ENCODE measurements around the gene CLASP2.
"Not testable (repeated sequence)": the region's sequence is repeated elsewhere in the genome, so short reads cannot be mapped to it uniquely, and the experiment has no call there.

CLASP2 gene

DNA sequence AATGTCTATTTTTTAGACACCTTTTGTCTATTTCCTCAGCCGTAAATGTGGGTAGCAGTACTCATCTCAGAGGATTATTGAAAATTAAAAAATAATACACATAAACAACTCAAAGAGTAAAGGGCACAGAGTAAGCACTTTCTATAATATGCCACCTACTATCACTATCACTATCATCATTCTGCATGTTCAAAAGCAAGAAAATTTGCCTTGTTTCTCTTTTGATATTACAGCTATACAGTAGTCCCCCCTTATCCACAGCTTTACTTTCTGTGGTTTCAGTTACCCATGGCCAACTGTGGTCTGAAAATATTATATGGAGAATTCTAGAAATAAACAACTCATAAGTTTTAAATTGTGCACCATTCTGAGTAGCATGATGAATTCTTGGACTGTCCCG lies 27.7 kb downstream of the CLASP2 start:
- no peak for DNase-seq (ENCODE audit: low read depth in 2 of 2, low spot score in 1 of 2)

DNA sequence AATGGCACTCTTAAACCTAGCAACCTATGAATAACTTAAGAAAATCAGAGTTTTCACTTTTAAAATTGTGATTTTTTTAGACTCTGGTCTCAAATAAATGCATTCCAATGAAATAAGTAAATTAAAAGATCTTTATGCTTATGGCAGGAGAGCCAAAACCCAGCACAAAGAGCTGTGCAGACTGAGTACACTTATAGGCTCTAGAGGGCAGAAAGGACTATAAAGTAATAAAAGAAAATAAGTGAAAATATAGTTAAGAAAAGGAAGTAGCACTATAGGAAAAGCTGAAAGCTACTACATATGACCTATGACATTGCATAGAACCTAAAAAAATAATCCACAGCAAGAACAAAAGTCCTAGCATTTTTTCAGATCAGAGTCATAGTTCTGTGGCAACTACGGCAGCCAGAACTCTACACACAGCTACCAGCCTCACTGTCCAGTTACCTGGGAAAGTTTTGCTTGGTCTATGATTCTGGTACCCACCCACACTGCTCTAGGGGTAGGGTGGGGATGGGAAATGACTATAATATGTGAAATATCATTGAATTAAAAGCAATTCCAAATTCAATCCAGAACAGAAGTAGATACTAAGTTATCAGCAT lies 30.5 kb downstream of the CLASP2 start:
- DNase-seq (ENCODE audit: low read depth in 2 of 2, low spot score in 1 of 2): no peak

DNA sequence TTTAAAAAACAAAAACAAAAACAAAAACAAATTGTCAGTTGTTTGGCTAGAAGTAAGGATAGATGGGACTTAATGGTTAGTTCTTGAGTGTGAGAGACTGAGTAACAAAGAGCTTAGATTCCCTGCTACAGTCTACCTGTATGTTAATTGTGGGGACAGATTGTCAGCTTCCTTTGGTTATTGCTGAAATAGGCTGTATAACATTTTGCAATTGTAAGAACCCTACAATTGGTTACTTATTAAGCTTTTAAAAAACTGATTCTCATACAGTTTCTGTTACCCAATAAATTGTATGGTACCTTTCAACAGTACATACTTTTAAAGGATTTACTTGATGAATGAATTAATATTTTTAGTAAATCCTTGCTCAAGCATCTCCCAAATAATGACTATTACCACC lies 35.3 kb downstream of the CLASP2 start:
- no peak for DNase-seq (ENCODE audit: low read depth in 2 of 2, low spot score in 1 of 2)

DNA sequence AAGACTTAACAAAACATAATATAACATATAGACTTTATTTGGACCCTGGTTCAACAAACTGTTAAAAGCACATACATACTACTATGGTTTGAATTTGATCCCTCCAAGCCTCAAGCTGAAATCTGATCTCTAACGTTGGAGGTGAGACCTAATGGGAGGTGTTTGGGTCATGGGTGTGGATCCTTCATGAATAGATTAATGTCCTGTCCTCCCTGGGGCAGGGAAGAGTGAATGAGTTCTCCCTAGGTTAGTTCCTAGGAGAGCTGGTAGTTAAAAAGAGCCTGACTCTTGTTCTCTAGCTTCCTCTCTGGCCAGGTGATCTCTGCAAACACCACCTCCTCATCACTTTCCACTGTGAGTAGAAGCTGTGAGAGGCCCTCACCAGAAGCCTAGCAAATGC lies 36.4 kb downstream of the CLASP2 start:
- no peak for DNase-seq (ENCODE audit: low read depth in 2 of 2, low spot score in 1 of 2)

DNA sequence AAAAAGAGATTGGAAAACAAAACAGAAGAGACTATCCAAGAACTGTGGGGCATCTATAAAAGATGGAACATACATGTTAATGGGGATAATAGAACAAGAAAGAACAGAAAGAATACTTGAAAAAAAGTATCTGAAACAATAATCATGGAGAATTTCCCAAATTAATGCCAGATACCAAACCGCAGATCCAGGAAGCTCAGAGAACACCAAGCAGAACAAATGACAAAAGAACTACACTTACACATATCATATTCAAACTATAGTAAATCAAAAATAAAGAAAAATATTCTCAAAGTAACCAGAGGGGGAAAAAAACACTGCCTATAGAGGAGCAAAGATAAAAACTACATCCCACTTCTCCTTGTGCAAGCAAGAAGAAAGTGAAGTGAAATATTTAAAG lies 40.0 kb downstream of the CLASP2 start:
- no peak for DNase-seq (ENCODE audit: low read depth in 2 of 2, low spot score in 1 of 2)

DNA sequence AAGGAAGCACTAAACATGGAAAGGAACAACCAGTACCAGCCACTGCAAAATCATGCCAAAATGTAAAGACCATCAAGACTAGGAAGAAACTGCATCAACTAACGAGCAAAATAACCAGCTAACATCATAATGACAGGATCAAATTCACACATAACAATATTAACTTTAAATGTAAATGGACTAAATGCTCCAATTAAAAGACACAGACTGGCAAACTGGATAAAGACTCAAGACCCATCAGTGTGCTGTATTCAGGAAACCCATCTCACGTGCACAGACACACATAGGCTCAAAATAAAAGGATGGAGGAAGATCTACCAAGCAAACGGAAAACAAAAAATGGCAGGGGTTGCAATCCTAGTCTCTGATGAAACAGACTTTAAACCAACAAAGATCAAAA lies 44.6 kb downstream of the CLASP2 start:
- DNase-seq (ENCODE audit: low read depth in 2 of 2, low spot score in 1 of 2): not testable (repeated sequence)

DNA sequence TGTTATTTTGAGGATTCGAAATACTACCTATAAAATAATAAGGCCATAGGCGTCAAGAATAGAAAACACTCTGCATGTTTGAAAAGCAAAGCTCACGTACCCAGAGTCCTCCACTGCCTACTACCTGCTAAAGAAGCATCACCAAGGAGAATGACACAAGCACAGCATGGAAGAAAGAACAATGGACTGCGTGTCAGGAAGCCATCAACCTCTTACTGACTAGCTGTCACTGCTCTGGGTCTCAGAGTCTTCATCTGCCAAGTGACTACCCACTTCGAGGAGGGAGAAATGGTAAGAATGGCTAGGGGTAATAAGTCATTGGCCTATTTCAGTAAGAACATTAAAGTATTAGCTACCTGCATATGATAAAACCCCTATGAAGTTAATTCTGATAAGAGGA lies 49.4 kb downstream of the CLASP2 start:
- DNase-seq (ENCODE audit: low read depth in 2 of 2, low spot score in 1 of 2): no peak

DNA sequence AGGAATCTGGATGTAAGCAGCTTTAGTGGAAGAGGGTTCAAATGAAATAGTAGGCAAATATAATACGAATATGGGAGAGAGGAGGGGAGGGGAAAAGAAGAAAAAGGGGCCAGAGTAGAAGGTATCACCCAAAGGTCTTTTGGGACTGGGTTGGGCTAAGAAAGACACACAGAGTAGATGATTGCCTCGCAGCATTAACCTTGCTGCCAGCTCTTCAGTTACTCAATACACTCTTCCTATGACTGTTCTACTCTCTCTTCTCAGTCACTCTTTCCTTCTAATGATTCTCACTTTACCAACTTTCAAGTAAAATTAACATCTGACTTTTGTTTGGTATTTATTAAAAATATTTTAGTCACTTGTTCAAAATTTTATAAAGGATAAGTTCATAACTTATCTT lies 52.8 kb downstream of the CLASP2 start:
- DNase-seq (ENCODE audit: low read depth in 2 of 2, low spot score in 1 of 2): no peak

DNA sequence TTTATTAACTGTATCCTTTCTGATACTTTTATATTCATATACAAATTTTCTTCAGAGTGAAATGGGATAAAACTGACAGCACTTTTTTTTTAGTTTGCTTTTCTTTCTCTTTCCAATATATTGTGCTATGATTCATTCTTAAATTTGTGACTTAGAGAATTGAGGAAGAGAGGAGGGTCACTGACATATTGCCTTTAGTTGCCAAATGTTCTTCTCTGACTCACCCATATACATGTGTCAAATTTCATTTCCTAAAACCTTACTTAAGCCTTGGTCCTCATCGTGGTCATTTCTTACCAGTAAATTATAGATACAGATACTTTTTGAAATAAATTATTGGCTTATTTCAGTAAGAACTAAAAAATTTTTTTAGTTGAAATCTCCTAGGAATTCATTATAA lies 53.9 kb downstream of the CLASP2 start:
- no peak for DNase-seq (ENCODE audit: low read depth in 2 of 2, low spot score in 1 of 2)

DNA sequence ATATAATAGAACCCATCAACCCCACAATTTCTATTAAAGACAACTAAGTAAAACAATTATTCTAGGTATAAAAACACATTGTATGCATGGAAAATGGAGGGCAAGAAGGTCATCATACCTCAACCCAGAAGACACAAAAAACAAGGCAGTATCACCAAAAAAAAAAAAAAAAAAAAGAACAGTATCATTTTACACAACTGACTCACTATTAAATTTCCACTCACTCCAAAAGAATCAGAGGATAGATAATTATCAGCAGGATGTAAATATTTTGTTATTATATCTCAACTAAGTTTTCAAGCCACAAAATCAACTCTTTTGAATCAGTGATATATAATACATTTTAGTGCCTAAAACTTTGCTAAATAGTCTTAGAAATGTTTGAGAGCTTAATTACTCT lies 55.0 kb downstream of the CLASP2 start:
- no peak for DNase-seq (ENCODE audit: low read depth in 2 of 2, low spot score in 1 of 2)

DNA sequence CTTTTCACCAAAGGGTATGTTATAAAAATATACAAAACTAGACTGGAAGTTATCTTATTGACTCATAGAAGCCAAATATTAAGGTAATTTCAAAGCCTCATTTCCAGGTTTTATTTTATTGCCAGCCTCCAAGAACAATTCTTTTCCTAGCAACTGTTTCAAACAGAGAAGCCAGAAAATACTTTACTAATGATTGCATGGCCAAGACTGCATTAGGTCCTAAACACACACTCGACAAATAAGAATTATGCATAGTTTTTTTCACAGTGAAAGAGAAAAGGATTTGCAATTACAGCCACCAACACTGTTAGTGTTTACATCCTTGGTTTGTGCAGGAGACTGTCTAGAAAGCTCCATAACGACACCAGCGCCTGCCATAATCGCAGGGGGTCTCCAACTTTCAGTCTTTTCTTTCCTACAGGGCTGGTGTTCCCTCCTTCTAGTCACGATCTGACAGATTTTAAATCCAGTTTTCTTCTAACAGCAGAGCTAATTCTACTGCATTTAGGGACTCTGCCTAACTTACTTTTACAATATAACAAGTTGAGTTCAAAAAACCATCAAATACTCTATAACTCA lies 58.1 kb downstream of the CLASP2 start:
- DNase-seq (ENCODE audit: low read depth in 2 of 2, low spot score in 1 of 2): no peak

DNA sequence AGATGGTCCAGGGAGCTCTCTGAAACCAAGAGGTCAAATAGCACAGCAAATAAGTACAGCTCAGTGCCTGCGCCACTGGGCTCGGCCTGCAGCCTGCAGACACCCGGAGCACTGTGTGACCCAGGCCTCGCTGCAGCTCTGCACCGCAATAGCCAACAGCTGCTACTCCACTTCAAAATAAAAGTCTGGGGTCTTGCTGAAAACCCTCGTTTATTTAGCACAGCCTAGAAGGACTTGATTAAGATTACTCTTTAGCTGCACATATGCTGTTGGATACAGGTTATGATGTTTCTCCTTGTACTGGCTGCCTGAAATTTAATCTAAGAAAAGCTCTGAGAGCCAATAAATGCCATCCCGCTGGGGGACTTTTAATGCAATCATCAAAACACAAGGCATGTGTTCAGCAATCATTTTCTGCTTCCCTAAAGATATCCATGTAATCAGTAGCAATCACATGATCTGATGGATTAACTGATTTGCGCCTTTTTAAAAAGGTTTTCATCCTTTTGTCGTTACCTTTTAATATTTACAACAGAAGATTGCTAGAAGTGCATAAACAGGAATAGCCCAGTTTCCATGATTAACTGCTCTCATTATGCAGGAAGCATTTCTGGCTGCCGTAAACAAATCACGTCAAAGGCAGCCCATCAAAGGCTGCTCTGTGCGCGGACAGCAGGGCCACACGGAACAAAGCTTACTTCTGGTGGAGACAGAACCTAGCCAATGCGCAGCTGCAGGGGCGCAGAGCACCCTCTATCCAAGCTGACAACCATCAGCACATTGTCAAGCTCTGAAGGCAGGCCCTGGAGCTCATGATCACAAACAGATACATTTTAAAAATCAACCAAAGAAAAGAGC lies 58.8 kb downstream of the CLASP2 start:
- peak in 1 of 2 donors; percentile 1 for DNase-seq (ENCODE audit: low read depth in 2 of 2, low spot score in 1 of 2)

DNA sequence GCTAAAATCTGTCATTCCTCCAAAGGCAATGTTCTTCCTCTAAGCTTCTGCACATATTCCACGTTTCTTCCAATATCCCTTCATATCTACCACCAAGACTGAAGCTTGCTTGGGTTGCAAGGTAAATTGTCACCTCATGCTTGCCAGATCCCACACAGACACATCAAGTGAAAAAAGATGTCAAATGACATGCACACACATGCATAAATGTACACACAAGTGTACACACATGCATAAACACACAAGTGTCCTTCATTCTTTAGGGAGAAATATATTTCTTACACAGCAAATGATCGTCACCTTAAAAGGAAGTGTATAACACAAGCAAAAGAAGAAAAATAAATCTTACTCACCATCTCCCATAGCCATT lies 59.4 kb downstream of the CLASP2 start:
- DNase-seq (ENCODE audit: low read depth in 2 of 2, low spot score in 1 of 2): no peak

DNA sequence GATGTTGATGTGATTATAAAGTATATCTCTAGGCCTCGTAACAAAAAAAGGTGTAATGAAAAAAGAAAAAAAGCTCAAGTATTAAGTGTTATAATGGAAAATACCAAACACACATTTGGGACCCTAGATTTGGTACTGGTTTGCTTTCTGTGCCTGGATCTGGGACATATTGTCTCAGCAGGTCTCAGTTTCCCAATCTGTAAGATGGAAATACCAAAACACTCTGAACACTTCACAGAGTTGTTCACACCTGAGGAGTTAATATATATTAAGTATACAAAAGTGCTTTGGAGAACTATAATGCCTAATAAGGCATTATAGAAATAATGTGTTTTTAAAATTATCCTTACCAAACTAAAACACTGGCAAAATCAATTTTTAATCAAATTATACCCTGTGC lies 60.0 kb downstream of the CLASP2 start:
- DNase-seq (ENCODE audit: low read depth in 2 of 2, low spot score in 1 of 2): no peak

DNA sequence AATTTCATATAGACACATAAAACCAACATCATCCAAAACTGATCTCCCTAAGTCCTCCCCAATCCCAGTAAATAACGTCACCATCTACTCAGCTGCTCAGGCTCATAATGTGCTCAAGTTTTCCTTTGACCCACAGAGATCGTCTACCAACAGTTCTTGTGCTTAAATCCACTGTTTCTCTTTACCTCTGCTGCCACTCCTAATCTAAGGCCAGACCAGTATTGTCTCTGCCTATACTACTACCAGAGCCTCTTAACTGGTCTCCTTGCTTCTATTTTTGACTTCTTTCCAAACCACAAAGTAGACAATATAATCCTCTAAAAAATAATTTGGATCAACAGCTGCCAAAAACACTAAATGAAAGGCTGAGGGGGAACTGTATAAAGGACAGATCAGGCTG lies 65.3 kb downstream of the CLASP2 start:
- no peak for DNase-seq (ENCODE audit: low read depth in 2 of 2, low spot score in 1 of 2)

DNA sequence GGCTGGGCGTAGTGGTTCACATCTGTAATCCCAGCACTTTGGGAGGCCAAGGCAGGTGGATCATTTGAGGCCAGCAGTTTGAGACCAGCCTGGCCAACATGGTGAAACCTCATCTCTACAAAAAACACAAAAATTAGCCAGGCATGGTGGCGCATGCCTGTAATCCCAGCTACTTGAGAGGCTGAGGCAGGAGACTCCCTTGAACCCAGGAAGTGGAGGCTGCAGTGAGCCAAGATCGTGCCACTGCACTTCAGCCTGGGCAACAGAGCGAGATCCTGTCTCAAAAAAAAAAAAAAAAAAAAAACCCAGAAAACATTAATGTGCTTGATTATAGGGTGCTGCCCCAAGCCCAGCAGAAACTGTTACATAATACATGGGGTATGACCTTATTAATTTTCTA lies 67.0 kb downstream of the CLASP2 start:
- not testable (repeated sequence) for DNase-seq (ENCODE audit: low read depth in 2 of 2, low spot score in 1 of 2)

DNA sequence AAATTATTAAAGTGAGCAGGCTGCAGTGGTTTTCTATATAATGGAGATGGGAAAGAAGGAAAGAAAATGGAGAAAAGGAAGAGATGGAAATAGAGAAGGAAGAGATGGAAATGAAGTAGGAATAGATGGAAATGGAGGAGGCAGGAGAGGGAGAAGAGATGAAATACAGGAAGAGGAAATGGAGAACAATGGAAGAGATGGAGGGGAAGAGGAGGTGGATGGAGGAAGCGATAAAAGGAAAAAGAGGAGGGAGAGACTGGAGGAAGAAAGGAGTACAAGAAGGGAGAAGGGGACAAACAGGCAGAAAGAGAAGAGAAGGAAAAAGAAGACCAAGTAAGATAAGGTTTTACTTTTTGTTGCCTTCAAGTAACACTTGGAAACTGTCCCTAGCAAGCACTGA lies 67.6 kb downstream of the CLASP2 start:
- DNase-seq (ENCODE audit: low read depth in 2 of 2, low spot score in 1 of 2): no peak

DNA sequence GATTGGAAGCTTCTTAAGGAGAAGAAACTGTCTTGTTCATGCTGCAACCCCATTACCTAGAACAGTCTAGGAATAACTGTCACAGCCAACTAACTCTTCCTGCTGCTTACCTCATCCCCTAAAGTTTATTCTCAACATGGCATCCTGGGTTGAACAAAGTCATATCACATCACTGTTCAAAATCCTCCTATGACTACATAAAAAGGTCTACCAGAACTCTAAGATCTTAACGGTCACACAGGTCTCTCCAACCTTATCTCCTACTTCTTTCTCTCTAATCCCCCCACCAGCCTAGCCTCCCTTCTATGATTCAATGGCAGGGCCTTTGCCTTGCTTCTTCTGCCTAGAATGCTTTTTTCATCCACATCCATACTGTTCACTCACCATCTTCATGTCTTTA lies 69.3 kb downstream of the CLASP2 start:
- no peak for DNase-seq (ENCODE audit: low read depth in 2 of 2, low spot score in 1 of 2)

DNA sequence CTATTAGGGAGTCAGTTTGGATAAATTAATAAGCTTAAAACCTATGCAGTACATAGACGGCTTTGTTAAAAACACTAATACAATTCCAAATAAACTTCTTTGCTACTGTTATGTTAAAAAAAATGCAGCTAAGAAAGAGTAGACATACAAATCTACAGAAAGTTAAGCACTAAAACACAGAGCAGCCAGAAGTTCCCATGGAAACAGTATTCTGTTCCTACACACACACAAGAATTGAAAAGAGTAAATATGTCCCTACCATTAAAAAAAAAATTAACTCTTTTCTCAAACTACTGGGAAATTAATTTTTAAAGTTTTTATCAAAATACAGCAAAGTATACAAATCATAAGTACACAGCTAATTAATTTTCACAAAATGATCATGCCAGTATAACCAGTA lies 71.6 kb downstream of the CLASP2 start:
- no peak for DNase-seq (ENCODE audit: low read depth in 2 of 2, low spot score in 1 of 2)

DNA sequence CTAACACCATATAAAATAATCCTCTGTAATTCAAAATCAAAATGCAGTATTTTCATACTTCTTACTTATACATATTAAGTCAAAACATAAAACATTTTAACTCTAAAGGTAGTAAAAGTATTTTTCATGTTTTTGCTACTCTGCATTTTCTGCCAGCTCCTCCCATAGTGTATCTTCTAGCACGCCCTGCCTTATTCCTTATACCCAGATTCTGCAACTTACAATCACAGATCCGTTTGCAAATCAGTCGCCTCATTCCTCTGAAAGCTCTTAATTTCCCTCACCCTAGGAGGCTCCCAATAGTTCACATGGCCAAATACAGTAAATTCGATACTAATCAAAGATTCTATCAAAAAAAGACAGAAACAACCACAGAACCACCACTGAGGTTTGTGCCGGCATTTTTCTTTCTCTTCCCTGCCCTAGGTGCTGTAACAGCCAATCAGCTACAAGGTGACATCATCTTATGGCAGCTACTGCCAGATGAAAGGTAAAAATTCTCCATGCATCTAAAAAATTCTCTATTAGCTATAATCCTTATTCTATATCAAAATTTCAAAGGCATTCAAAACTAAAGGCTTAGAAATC lies 72.9 kb downstream of the CLASP2 start:
- no peak for DNase-seq (ENCODE audit: low read depth in 2 of 2, low spot score in 1 of 2)

DNA sequence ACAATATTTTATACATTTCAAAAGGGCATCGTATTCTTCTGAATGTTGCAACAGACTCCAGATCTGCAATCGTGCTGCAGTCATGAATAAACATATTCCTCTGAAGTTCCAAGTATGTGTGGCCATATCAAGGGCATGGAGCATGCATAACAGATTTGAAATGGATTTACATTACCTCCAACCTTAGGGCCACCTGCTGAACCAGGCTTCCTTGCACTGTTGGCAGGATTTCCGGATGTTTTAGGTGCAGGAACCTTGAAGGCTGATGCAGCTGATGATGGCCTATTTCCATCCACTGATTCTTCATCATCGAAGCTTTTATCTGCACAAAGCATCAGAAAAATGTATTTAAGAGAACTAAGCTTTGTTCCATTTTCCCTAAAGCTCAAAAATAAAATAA lies 73.5 kb downstream of the CLASP2 start:
- DNase-seq (ENCODE audit: low read depth in 2 of 2, low spot score in 1 of 2): no peak

DNA sequence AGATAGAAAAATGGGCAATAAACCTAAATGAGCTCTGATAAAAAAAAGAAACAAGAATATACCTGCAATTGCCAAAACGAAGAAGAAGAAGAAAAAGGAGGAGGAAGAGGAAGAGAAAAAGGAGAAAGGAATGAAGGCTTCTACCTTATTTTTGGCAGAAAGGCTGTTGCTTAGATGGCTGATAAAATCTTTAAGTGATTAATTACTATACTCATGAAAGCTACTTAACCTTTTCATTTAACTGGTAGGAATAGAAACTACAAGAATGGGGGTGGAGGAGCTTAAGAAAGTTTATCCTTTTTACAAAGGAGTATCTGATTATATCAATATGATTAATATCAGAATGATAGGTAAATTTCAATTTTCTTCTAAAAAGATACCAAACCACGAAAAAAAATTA lies 75.2 kb downstream of the CLASP2 start:
- DNase-seq (ENCODE audit: low read depth in 2 of 2, low spot score in 1 of 2): no peak
